HepG2 (cell line): ENCODE measurements around the gene NTPCR. TPM values are rescaled to one million over a fixed set of nuclear protein-coding genes. Genes with fewer than 3 reads are reported as not detected.

Experiments
- ATM ChIP-seq: fragments of 450-650 bp; IDR thresholded peaks from 2 replicates; pipeline ENCODE4 v1.7.1; 2017; ENCODE audit warnings: mild to moderate bottlenecking, borderline replicate concordance
- CENPT ChIP-seq: sonication (generic); formaldehyde crosslinking; IDR thresholded peaks from 2 replicates; pipeline ENCODE4 v1.8.0; 2022; ENCODE audit warnings: low read depth, mild to moderate bottlenecking, moderate library complexity, missing genetic modification reagents
- FOXK1 ChIP-seq: sonication (generic); formaldehyde crosslinking; IDR thresholded peaks from 2 replicates; pipeline ENCODE4 v1.4.0; 2020; ENCODE audit warnings: low read depth, missing genetic modification reagents, borderline replicate concordance
- GABPB1 ChIP-seq: IDR thresholded peaks from 2 replicates; pipeline ENCODE4 v1.6.1; 2016; ENCODE audit warnings: mild to moderate bottlenecking, missing genetic modification reagents, moderate library complexity, missing compliant biosample characterization
- KDM4B ChIP-seq: sonication (generic); formaldehyde crosslinking; IDR thresholded peaks from 2 replicates; pipeline ENCODE4 v1.4.0; 2020; ENCODE audit warnings: missing genetic modification reagents
- PTBP1 ChIP-seq: fragments of 200-400 bp; formaldehyde crosslinking; IDR thresholded peaks from 2 replicates; pipeline ENCODE4 v1.6.1; 2018; ENCODE audit warnings: low read length, low read depth; ENCODE audit not compliant: poor library complexity, severe bottlenecking
- REL ChIP-seq: sonication (generic); formaldehyde crosslinking; conservative IDR thresholded peaks from 2 replicates; pipeline ENCODE4 v1.8.0; 2022; ENCODE audit warnings: mild to moderate bottlenecking, missing genetic modification reagents, moderate library complexity
- SAP130 ChIP-seq: IDR thresholded peaks from 2 replicates; pipeline ENCODE4 v1.6.1; 2016; ENCODE audit warnings: low read depth
- SRY ChIP-seq: sonication (generic); formaldehyde crosslinking; IDR thresholded peaks from 2 replicates; pipeline ENCODE4 v1.8.0; 2022; ENCODE audit warnings: mild to moderate bottlenecking, missing genetic modification reagents
- TP53 ChIP-seq: sonication (generic); formaldehyde crosslinking; conservative IDR thresholded peaks from 2 replicates; pipeline ENCODE4 v1.4.0; 2020; ENCODE audit warnings: missing genetic modification reagents
- ZBTB7B ChIP-seq: sonication (generic); formaldehyde crosslinking; IDR thresholded peaks from 2 replicates; pipeline ENCODE4 v1.4.0; 2020; ENCODE audit warnings: missing genetic modification reagents
- ZNF143 ChIP-seq: sonication (generic); formaldehyde crosslinking; IDR thresholded peaks from 2 replicates; pipeline ENCODE4 v1.4.0; 2020; ENCODE audit warnings: missing genetic modification reagents
- ZNF224 ChIP-seq: sonication (generic); formaldehyde crosslinking; IDR thresholded peaks from 2 replicates; pipeline ENCODE4 v1.5.0; 2020; ENCODE audit warnings: mild to moderate bottlenecking, missing genetic modification reagents
- ZNF331 ChIP-seq: sonication (generic); formaldehyde crosslinking; IDR thresholded peaks from 2 replicates; pipeline ENCODE4 v1.4.0; 2020; ENCODE audit warnings: missing genetic modification reagents
- ZNF343 ChIP-seq: sonication (generic); formaldehyde crosslinking; IDR thresholded peaks from 2 replicates; pipeline ENCODE4 v1.4.0; 2020; ENCODE audit warnings: mild to moderate bottlenecking, missing genetic modification reagents
- ZNF614 ChIP-seq: IDR thresholded peaks from 2 replicates; pipeline ENCODE4 v1.6.1; 2018; ENCODE audit warnings: missing biosample characterization, missing genetic modification reagents, inconsistent platforms, borderline replicate concordance
- ZNF672 ChIP-seq: sonication (generic); formaldehyde crosslinking; IDR thresholded peaks from 2 replicates; pipeline ENCODE4 v1.8.1; 2022; ENCODE audit warnings: missing genetic modification reagents
- ZNF776 ChIP-seq: sonication (generic); formaldehyde crosslinking; IDR thresholded peaks from 2 replicates; pipeline ENCODE4 v1.4.0; 2020; ENCODE audit warnings: mild to moderate bottlenecking, missing genetic modification reagents
- ZNF878 ChIP-seq: sonication (generic); formaldehyde crosslinking; IDR thresholded peaks from 2 replicates; pipeline ENCODE4 v1.8.1; 2023; ENCODE audit warnings: mild to moderate bottlenecking, missing genetic modification reagents, moderate library complexity
- ZNF883 ChIP-seq: sonication (generic); formaldehyde crosslinking; IDR thresholded peaks from 2 replicates; pipeline ENCODE4 v1.5.1; 2020; ENCODE audit warnings: mild to moderate bottlenecking, missing genetic modification reagents; ENCODE audit errors: not compliant biosample characterization
- polyA plus RNA-seq, 8 experiments: library from polyadenylated mRNA; depleted of rRNA in 3 of 8; stranded (reverse) in 7 of 8; unstranded in 1 of 8; fragments of >200 nt; fragmentation: Illumina TruSeq in 4 of 8; extraction: Trizol in 4 of 8; gene quantifications; 2 replicates each; pipeline versions ENCODE4 v1.2.1 to v1.2.3, GENCODE V29; 2011 to 2016; ENCODE audit warnings: low read depth in 4 of 8, missing spikeins in 1 of 8, mixed read lengths in 1 of 8; ENCODE audit not compliant: insufficient read depth in 1 of 8
- total RNA-seq, 5 experiments: library from RNA; depleted of rRNA; stranded (reverse); fragments of >200 nt; fragmentation: Illumina TruSeq; extraction: Trizol; gene quantifications; 2 replicates each; pipeline ENCODE4 v1.2.3, GENCODE V29; 2016; ENCODE audit warnings: low read depth in 1 of 5
- TF ChIP-seq, protein P1 (sequence below): sonication (generic); formaldehyde crosslinking; IDR thresholded peaks from 2 replicates; pipeline ENCODE4 v1.8.0; 2022; ENCODE audit warnings: mild to moderate bottlenecking, missing genetic modification reagents, borderline replicate concordance
- TF ChIP-seq, protein P2 (sequence below): sonication (generic); formaldehyde crosslinking; IDR thresholded peaks from 2 replicates; pipeline ENCODE4 v1.4.0; 2020; ENCODE audit warnings: missing genetic modification reagents
- TF ChIP-seq, protein P3 (sequence below): IDR thresholded peaks from 2 replicates; pipeline ENCODE4 v1.6.1; 2016; ENCODE audit warnings: missing biosample characterization, missing genetic modification reagents, low read depth
- TF ChIP-seq, protein P4 (sequence below): sonication (generic); formaldehyde crosslinking; IDR thresholded peaks from 2 replicates; pipeline ENCODE4 v1.5.0; 2020; ENCODE audit warnings: mild to moderate bottlenecking, missing genetic modification reagents, moderate library complexity

Gene NTPCR
- total and polyA plus RNA-seq, 2 of the 13 experiments (the other 11 are each of a cell fraction or from before 2014, with no cell fraction given), result 11.7 to 47.0 TPM

DNA sequence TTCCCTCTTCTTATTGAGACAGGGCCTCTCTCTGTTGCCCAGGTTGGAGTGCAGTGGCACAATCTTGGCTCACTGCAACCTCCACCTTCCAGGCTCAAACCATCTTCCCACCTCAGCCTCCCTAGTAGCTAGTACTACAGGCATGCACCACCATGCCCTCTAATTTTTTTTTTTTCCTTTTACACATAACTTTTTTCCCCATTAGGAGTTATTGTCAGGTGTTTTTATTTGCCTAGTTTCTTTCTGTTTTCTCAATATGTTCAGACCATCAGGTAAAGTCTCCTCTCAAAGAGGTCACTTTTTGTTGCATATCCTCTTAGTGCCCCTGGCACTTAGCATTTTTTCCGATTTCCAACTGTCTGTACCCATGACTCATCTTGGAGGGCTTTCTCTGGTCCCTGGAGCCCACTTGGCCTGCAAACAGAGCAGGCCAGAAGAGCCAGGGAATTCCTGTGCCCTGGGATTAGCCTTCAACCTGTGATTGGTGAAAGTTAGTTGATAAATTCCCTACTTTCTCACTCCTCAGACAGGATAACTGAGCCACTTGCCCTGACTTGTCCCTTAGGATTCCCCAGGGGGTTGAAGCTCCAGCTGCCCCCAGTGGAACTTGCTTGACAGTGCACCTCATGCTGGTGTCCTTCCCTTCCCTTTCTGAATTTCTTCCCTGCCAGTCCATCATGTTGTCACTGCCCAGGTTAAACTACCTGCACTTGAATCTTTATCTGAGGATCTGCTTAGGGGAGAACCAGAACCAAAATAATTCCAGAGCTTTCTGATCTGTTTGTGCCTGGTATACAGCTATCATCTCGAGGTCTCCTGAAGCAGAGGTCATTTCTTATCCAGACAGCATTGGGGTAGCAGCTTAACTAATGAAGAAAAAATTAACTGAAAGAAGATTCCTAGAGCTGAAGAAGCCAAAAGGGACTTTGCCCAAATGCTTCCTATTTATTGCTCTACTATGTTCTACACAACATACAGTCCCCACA lies 2.4 kb downstream of the NTPCR start (continued):
- no peak for TF ChIP-seq REL (CRISPR knock-in tag)
- TF ChIP-seq, protein P1, sequence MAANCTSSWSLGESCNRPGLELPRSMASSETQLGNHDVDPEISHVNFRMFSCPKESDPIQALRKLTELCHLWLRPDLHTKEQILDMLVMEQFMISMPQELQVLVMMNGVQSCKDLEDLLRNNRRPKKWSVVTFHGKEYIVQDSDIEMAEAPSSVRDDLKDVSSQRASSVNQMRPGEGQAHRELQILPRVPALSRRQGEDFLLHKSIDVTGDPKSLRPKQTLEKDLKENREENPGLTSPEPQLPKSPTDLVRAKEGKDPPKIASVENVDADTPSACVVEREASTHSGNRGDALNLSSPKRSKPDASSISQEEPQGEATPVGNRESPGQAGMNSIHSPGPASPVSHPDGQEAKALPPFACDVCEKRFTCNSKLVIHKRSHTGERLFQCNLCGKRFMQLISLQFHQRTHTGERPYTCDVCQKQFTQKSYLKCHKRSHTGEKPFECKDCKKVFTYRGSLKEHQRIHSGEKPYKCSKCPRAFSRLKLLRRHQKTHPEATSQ (CRISPR knock-in tag), result no peak
- TF ChIP-seq ZNF143 (CRISPR knock-in tag), result no peak
- no peak for TF ChIP-seq ZNF878
- no peak for TF ChIP-seq ZBTB7B
- no peak for TF ChIP-seq FOXK1
- TF ChIP-seq ZNF883 (CRISPR knock-in tag), result no peak
- TF ChIP-seq ZNF672 (CRISPR knock-in tag), result no peak
- no peak for TF ChIP-seq ZNF776 (CRISPR knock-in tag)
- no peak for TF ChIP-seq ZNF343
- TF ChIP-seq, protein P2, sequence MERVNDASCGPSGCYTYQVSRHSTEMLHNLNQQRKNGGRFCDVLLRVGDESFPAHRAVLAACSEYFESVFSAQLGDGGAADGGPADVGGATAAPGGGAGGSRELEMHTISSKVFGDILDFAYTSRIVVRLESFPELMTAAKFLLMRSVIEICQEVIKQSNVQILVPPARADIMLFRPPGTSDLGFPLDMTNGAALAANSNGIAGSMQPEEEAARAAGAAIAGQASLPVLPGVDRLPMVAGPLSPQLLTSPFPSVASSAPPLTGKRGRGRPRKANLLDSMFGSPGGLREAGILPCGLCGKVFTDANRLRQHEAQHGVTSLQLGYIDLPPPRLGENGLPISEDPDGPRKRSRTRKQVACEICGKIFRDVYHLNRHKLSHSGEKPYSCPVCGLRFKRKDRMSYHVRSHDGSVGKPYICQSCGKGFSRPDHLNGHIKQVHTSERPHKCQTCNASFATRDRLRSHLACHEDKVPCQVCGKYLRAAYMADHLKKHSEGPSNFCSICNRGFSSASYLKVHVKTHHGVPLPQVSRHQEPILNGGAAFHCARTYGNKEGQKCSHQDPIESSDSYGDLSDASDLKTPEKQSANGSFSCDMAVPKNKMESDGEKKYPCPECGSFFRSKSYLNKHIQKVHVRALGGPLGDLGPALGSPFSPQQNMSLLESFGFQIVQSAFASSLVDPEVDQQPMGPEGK (CRISPR knock-in tag), result peak; percentile 31; the same call in 1 of the 2 replicates
- peak; percentile 94; the same call in 1 of the 2 replicates for TF ChIP-seq TP53 (CRISPR knock-in tag)
- TF ChIP-seq ZNF331 (CRISPR knock-in tag), result no peak
- TF ChIP-seq GABPB1 (CRISPR knock-in tag), result no peak
- TF ChIP-seq, protein P3, sequence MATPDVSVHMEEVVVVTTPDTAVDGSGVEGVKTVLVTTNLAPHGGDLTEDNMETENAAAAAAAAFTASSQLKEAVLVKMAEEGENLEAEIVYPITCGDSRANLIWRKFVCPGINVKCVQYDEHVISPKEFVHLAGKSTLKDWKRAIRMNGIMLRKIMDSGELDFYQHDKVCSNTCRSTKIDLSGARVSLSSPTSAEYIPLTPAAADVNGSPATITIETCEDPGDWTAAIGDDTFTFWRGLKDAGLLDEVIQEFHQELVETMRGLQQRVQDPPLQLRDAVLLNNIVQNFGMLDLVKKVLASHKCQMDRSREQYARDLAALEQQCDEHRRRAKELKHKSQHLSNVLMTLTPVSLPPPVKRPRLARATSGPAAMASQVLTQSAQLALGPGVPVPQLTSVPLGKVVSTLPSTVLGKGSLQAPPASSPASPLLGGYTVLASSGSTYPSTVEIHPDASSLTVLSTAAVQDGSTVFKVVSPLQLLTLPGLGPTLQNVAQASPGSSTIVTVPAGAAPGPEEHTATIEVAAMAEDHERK (CRISPR knock-in tag), result no peak
- no peak for TF ChIP-seq ZNF224 (CRISPR knock-in tag)
- TF ChIP-seq ATM, result no peak
- TF ChIP-seq CENPT (CRISPR knock-in tag), result no peak
- 0 out of 2 replicates have a peak, but pooled peaks have one; percentile 13 for TF ChIP-seq SAP130 (CRISPR knock-in tag)
- TF ChIP-seq, protein P4, sequence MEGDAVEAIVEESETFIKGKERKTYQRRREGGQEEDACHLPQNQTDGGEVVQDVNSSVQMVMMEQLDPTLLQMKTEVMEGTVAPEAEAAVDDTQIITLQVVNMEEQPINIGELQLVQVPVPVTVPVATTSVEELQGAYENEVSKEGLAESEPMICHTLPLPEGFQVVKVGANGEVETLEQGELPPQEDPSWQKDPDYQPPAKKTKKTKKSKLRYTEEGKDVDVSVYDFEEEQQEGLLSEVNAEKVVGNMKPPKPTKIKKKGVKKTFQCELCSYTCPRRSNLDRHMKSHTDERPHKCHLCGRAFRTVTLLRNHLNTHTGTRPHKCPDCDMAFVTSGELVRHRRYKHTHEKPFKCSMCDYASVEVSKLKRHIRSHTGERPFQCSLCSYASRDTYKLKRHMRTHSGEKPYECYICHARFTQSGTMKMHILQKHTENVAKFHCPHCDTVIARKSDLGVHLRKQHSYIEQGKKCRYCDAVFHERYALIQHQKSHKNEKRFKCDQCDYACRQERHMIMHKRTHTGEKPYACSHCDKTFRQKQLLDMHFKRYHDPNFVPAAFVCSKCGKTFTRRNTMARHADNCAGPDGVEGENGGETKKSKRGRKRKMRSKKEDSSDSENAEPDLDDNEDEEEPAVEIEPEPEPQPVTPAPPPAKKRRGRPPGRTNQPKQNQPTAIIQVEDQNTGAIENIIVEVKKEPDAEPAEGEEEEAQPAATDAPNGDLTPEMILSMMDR (CRISPR knock-in tag), result peak; percentile 53
- no peak for TF ChIP-seq ZNF614
- no peak for TF ChIP-seq KDM4B (CRISPR knock-in tag)
- no peak for TF ChIP-seq SRY (CRISPR knock-in tag)
- no peak for TF ChIP-seq PTBP1
